SH-SY5Y (cell line): ENCODE results near the gene PML.

Experiments
- GATA2 ChIP-seq: IDR thresholded peaks from 2 replicates; pipeline ENCODE4 v1.6.1; 2011; ENCODE audit warnings: mild to moderate bottlenecking, low read depth, low read length
- GATA3 ChIP-seq: IDR thresholded peaks from 2 replicates; pipeline ENCODE4 v1.6.1; 2011; ENCODE audit warnings: low read depth, mild to moderate bottlenecking, low read length, moderate library complexity

DNA sequence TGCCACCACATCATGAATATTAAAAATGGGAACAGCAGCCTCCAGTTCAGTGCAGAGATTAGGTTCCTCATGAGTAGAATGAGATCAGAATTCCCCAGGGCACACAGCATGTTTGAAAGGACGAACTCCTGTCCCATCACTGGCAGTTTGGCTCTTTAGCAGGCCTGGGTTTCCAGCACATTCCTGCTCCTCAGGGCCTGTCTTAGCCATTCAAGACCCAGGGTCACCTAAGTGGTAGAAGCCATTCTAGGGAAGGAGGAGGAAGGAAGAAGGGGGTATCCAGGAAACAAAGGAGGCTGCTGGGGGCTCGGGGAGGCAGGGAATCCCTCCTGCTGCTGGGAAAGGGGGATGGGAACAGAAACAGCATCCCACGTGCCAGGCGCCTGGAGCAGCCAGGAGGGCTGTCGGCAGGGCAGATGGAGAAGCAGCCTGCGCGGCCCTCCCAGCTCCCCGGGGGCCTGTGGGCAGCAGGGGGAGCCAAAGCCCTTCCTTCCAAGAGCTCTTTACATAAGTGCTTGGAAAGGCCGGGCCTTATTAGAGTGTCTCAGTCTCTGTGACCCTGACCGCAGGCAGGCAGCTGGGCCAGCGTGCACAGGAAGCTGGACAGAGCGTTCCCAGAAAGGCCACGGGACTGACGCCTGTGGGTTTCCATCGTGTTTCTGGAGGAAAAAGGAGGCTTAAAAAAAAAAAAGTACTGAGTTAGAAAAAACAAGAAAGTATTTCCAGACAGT lies 43.5 kb upstream of the PML start:
- TF ChIP-seq GATA2 (no peak), GATA3 (no peak)
